ENCODE results near the gene TMEM178A.

The TMEM178A gene

DNA sequence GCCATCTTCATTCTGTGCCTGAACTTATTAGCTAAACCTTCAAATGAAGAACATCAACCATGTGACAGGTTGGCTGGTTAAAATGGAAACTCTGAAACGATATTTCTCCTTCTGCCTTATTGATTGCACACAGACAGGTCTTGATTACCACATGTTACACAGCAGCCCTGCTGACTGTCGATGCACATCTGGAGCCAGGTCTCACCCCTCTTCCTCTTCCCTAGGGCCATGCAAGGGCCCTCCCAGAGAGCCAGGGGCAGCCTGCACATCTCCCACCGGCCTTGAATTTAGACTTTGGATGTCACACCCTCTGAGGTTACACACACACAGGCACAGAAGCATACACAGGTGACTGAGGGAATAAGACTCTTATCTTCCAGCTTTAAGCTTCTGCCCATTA is 45.1 kb downstream of the TMEM178A start:
- peaks cover 6% of the 10 kb centered on the region for H3K9me3 Mint-ChIP-seq
- no peaks in the 10 kb centered on the region for H3K4me1 Mint-ChIP-seq
- H3K4me3 Mint-ChIP-seq: no peak overlapping the region
- H3K27ac Mint-ChIP-seq: no peak overlapping the region
- DNase-seq: no peak
- no peaks in the 10 kb centered on the region for H3K27me3 Mint-ChIP-seq (ENCODE audit: low read depth, poor library complexity)
- H3K36me3 Mint-ChIP-seq (ENCODE audit: low read depth): peaks cover 49% of the 10 kb centered on the region
- TF ChIP-seq, protein P1, sequence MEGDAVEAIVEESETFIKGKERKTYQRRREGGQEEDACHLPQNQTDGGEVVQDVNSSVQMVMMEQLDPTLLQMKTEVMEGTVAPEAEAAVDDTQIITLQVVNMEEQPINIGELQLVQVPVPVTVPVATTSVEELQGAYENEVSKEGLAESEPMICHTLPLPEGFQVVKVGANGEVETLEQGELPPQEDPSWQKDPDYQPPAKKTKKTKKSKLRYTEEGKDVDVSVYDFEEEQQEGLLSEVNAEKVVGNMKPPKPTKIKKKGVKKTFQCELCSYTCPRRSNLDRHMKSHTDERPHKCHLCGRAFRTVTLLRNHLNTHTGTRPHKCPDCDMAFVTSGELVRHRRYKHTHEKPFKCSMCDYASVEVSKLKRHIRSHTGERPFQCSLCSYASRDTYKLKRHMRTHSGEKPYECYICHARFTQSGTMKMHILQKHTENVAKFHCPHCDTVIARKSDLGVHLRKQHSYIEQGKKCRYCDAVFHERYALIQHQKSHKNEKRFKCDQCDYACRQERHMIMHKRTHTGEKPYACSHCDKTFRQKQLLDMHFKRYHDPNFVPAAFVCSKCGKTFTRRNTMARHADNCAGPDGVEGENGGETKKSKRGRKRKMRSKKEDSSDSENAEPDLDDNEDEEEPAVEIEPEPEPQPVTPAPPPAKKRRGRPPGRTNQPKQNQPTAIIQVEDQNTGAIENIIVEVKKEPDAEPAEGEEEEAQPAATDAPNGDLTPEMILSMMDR (IDR thresholded peaks at IDR 0.05): no peak

DNA sequence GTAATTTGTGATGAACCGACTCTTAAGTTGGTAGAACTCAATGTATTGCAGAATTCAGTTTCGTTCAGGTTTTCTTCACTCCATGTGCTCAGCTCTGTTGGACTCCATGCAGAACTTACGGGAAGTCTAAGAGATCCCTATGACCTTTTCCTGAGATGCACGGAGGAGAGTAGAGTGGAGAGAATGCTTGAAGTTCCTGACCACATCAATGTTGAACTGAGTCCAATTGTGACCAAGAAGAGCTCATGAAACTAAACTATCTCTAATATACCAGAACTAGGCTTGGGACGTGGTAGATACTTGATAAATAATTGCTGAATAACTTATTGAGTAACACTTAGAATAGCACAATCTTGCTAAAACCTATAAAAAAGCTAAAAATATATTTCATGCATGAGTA is 47.2 kb downstream of the TMEM178A start:
- H3K27ac Mint-ChIP-seq: no peak overlapping the region
- H3K9me3 Mint-ChIP-seq: peaks cover 3% of the 10 kb centered on the region
- no peaks in the 10 kb centered on the region for H3K4me1 Mint-ChIP-seq
- DNase-seq: no peak
- peaks cover 37% of the 10 kb centered on the region for H3K36me3 Mint-ChIP-seq (ENCODE audit: low read depth)
- no peak overlapping the region for H3K4me3 Mint-ChIP-seq
- TF ChIP-seq, protein P1 (IDR thresholded peaks at IDR 0.05): no peak
- no peaks in the 10 kb centered on the region for H3K27me3 Mint-ChIP-seq (ENCODE audit: low read depth, poor library complexity)

DNA sequence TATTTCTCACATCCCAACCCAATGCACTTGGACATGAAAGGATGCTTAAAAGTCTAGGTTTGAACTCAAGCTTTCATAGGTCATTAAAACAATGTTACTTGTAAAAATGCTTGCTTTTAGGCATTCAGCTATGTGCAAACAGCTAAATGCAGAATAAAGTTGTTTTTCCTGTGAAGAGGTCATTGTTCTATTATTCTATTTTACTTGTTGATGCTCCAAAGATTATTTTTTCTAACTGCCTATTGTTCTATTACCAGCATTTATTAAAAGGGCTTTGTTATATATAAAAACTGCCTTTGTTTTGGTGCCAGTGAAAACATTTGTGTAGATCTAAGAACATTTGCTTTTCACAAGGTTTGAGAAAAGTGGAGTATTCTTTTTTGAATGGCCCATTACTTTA is 49.4 kb downstream of the TMEM178A start:
- H3K36me3 Mint-ChIP-seq (ENCODE audit: low read depth): peaks cover 19% of the 10 kb centered on the region
- DNase-seq: no peak
- H3K4me3 Mint-ChIP-seq: no peak overlapping the region
- TF ChIP-seq, protein P1 (IDR thresholded peaks at IDR 0.05): no peak
- no peaks in the 10 kb centered on the region for H3K27me3 Mint-ChIP-seq (ENCODE audit: low read depth, poor library complexity)
- H3K27ac Mint-ChIP-seq: no peak overlapping the region
- no peaks in the 10 kb centered on the region for H3K9me3 Mint-ChIP-seq
- H3K4me1 Mint-ChIP-seq: no peaks in the 10 kb centered on the region

DNA sequence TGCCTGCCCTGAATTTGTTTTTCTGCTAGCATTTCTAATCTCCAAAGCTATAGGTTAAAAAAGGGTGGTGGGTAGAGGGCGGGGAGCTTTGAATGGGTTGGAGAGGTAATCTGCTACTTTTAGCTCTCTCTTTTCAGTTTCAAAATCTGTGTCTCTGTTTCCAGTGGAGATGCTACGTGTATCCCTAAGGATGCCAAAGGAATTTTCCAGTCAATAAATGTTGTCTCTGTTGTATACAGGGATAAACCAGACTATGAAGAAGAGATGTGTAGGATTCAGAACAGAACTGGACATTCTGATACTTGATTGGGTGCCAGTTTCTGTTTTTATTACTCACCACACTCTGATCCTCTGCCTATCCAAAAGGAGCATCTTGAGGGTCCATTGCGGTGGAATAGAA is 50.1 kb downstream of the TMEM178A start:
- H3K4me1 Mint-ChIP-seq: no peaks in the 10 kb centered on the region

DNA sequence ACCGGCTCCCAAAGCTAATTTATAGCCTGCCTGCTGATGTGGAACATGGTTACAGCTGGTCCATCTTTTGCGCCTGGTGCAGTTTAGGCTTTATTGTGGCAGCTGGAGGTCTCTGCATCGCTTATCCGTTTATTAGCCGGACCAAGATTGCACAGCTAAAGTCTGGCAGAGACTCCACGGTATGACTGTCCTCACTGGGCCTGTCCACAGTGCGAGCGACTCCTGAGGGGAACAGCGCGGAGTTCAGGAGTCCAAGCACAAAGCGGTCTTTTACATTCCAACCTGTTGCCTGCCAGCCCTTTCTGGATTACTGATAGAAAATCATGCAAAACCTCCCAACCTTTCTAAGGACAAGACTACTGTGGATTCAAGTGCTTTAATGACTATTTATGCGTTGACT is 51.4 kb downstream of the TMEM178A start:
- H3K27ac Mint-ChIP-seq: no peak overlapping the region
- H3K9me3 Mint-ChIP-seq: no peaks in the 10 kb centered on the region
- TF ChIP-seq, protein P1 (IDR thresholded peaks at IDR 0.05): no peak
- H3K36me3 Mint-ChIP-seq (ENCODE audit: low read depth): peaks cover 16% of the 10 kb centered on the region
- no peaks in the 10 kb centered on the region for H3K27me3 Mint-ChIP-seq (ENCODE audit: low read depth, poor library complexity)
- DNase-seq: no peak
- H3K4me1 Mint-ChIP-seq: no peaks in the 10 kb centered on the region
- H3K4me3 Mint-ChIP-seq: no peak overlapping the region

More for the DNA sequence above, 50.1 kb downstream of the TMEM178A start:
- no peak overlapping the region for H3K4me3 Mint-ChIP-seq
- no peak overlapping the region for H3K27ac Mint-ChIP-seq
- peaks cover 16% of the 10 kb centered on the region for H3K36me3 Mint-ChIP-seq (ENCODE audit: low read depth)
- no peaks in the 10 kb centered on the region for H3K9me3 Mint-ChIP-seq
- TF ChIP-seq, protein P1 (IDR thresholded peaks at IDR 0.05): no peak
- DNase-seq: no peak
- no peaks in the 10 kb centered on the region for H3K27me3 Mint-ChIP-seq (ENCODE audit: low read depth, poor library complexity)

DNA sequence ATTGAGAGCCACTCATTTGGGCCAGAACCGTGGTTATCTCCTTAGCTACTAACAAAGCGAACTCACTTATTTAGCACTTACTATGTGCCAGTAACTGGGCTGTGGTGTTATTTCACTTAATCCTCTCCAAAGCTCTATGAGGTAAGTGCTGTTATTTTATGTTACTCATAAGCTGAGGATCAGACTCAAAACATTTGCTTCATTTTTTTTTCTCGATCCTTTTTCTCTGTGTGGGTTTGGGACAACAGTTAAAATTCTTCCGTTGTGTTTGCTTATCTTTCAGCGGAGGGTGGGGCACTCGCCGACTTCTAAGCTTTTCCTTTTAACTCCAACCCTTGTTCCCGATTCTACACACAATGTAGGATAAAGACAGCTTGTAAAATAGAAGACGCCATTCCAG is 52.8 kb downstream of the TMEM178A start:
- Mint-ChIP-seq H3K4me3 (no peak overlapping the region), H3K4me1 (peaks cover 2% of the 10 kb centered on the region), H3K27ac (no peak overlapping the region), H3K9me3 (no peaks in the 10 kb centered on the region), H3K36me3 (ENCODE audit: low read depth) (peaks cover 9% of the 10 kb centered on the region), H3K27me3 (ENCODE audit: low read depth, poor library complexity) (no peaks in the 10 kb centered on the region)
- TF ChIP-seq, protein P1 (IDR thresholded peaks at IDR 0.05): no peak
- no peak for DNase-seq

Data from nephron progenitor cell (in vitro differentiated cells).